HEK293T (cell line): ENCODE results near the gene AMIGO1.

ENCODE experiments used
- CTCF ChIA-PET: fragments of 350-600 bp; formaldehyde crosslinking; extraction: SDS; loops from one replicate; lab custom pipeline; 2021; ENCODE audit warnings: antibody characterized with exemption, inconsistent platforms; lab: Yijun Ruan, JAX
- POLR2A ChIA-PET: fragments of 350-600 bp; formaldehyde crosslinking; extraction: SDS; loops from one replicate; lab custom pipeline; 2020; ENCODE audit warnings: antibody characterized with exemption, inconsistent platforms; lab: Yijun Ruan, JAX
- DNase-seq: peaks from one replicate; pipeline ENCODE4 v3.0.0; 2012; ENCODE audit warnings: mixed read lengths; ENCODE audit errors: extremely low spot score
- ARNT ChIP-seq: fragments of 450-650 bp; IDR thresholded peaks from 2 replicates; pipeline ENCODE4 v1.6.1; 2017; ENCODE audit warnings: mild to moderate bottlenecking
- BHLHE40 ChIP-seq: fragments of 450-650 bp; IDR thresholded peaks from 2 replicates; pipeline ENCODE4 v1.6.1; 2016; ENCODE audit warnings: mild to moderate bottlenecking, moderate library complexity, borderline replicate concordance
- CTBP1 ChIP-seq: fragments of 450-650 bp; IDR thresholded peaks from 2 replicates; pipeline ENCODE4 v1.6.1; 2016; ENCODE audit warnings: borderline replicate concordance
- ELF4 ChIP-seq: fragments of 450-650 bp; IDR thresholded peaks from 2 replicates; pipeline ENCODE4 v1.6.1; 2017; ENCODE audit warnings: antibody characterized with exemption
- FOXA1 ChIP-seq: fragments of 450-650 bp; IDR thresholded peaks from 2 replicates; pipeline ENCODE4 v1.6.1; 2016; ENCODE audit warnings: mild to moderate bottlenecking
- FOXK2 ChIP-seq: fragments of 450-650 bp; IDR thresholded peaks from 2 replicates; pipeline ENCODE4 v1.6.1; 2016; ENCODE audit warnings: mild to moderate bottlenecking
- FOXM1 ChIP-seq: fragments of 450-650 bp; IDR thresholded peaks from 2 replicates; pipeline ENCODE4 v1.6.1; 2017; ENCODE audit warnings: mild to moderate bottlenecking, borderline replicate concordance
- HDGF ChIP-seq: fragments of 450-650 bp; IDR thresholded peaks from 2 replicates; pipeline ENCODE4 v1.6.1; 2017; ENCODE audit warnings: antibody characterized with exemption, borderline replicate concordance
- L3MBTL2 ChIP-seq: fragments of 450-650 bp; conservative IDR thresholded peaks from 2 replicates; pipeline ENCODE4 v1.6.1; 2016; ENCODE audit warnings: mild to moderate bottlenecking
- LEF1 ChIP-seq: fragments of 450-650 bp; IDR thresholded peaks from 2 replicates; pipeline ENCODE4 v1.6.1; 2017; ENCODE audit warnings: mild to moderate bottlenecking, borderline replicate concordance
- NFRKB ChIP-seq: fragments of 450-650 bp; IDR thresholded peaks from 2 replicates; pipeline ENCODE4 v1.6.1; 2016; ENCODE audit warnings: mild to moderate bottlenecking, moderate library complexity
- PKNOX1 ChIP-seq: fragments of 450-650 bp; IDR thresholded peaks from 2 replicates; pipeline ENCODE4 v1.6.1; 2016
- SP1 ChIP-seq: fragments of 450-650 bp; IDR thresholded peaks from 2 replicates; pipeline ENCODE4 v1.6.1; 2017
- SUZ12 ChIP-seq: fragments of 450-650 bp; IDR thresholded peaks from 2 replicates; pipeline ENCODE4 v1.6.1; 2016; ENCODE audit warnings: mild to moderate bottlenecking
- TARDBP ChIP-seq: fragments of 450-650 bp; IDR thresholded peaks from 2 replicates; pipeline ENCODE4 v1.6.1; 2016
- ZNF384 ChIP-seq: fragments of 450-650 bp; IDR thresholded peaks from 2 replicates; pipeline ENCODE4 v1.6.1; 2016

Gene AMIGO1

GRCh38 chr1:109468903-109469302 lies 40.6 kb downstream of the AMIGO1 start:
- no peak for DNase-seq
- no peak for TF ChIP-seq FOXK2
- TF ChIP-seq ZNF384: no peak
- ChIA-PET CTCF (interaction anchor here (1.3 kb wide), 1 partner anchor 13 kb away, joined by 3 read pairs; no protein-coding TSS in a partner anchor), POLR2A (interaction anchor here (0.8 to 2.5 kb wide), 3 partner anchors 15 to 295 kb away, joined by 3 to 11 read pairs (median 3); partner anchors contain the start of genes ATXN7L2 and PSMA5)

GRCh38 chr1:109468061-109468460 lies 41.5 kb downstream of the AMIGO1 start:
- no peak for TF ChIP-seq BHLHE40
- no peak for TF ChIP-seq ELF4
- no peak for TF ChIP-seq ARNT
- no peak for TF ChIP-seq PKNOX1
- TF ChIP-seq NFRKB: no peak
- no peak for TF ChIP-seq TARDBP
- no peak for TF ChIP-seq SUZ12
- TF ChIP-seq SP1: no peak
- TF ChIP-seq ZNF384: no peak
- TF ChIP-seq HDGF: no peak
- TF ChIP-seq CTBP1: no peak
- no peak for TF ChIP-seq FOXM1
- TF ChIP-seq L3MBTL2: no peak
- TF ChIP-seq FOXK2: no peak
- TF ChIP-seq FOXA1: no peak
- no peak for TF ChIP-seq LEF1
- POLR2A ChIA-PET: interaction anchor here (1.0 to 2.5 kb wide), 2 partner anchors 15 to 295 kb away, joined by 3 to 11 read pairs; partner anchors contain the start of gene ATXN7L2
- CTCF ChIA-PET: no interaction called here
- DNase-seq: no peak

GRCh38 chr1:109467301-109467777 lies 42.2 kb downstream of the AMIGO1 start:
- TF ChIP-seq SP1 (no peak), HDGF (no peak), ZNF384 (no peak), NFRKB (no peak), ELF4 (no peak), PKNOX1 (no peak), FOXA1 (no peak), TARDBP (no peak), FOXM1 (no peak)
- DNase-seq: peak; percentile 14
- POLR2A ChIA-PET: no interaction called here
- CTCF ChIA-PET: no interaction called here

- ChIA-PET POLR2A (no interaction called here), CTCF (interaction anchor here (0.5 to 0.6 kb wide), 2 partner anchors 277 to 581 kb away, joined by 3 read pairs; no protein-coding TSS in a partner anchor)
- TF ChIP-seq LEF1 (peak; percentile 63; the same call in 1 of the 2 replicates), ELF4 (no peak)
- peak; percentile 82 for DNase-seq
Measured at GRCh38 chr1:109466452-109467300, 42.9 kb downstream of the AMIGO1 start, which contains the start of gene SYPL2. SYPL2 (plus strand) TSS chr1:109466546; CDS start chr1:109466844, 298 bp downstream.

- DNase-seq: no peak
- TF ChIP-seq NFRKB (no peak), TARDBP (no peak), L3MBTL2 (peak; percentile 33; the same call in 1 of the 2 replicates), ARNT (no peak)
- POLR2A ChIA-PET: no interaction called here
- CTCF ChIA-PET: interaction anchor here (0.5 to 1.4 kb wide), 3 partner anchors 25 to 581 kb away, joined by 3 to 4 read pairs (median 3); no protein-coding TSS in a partner anchor
Measured at GRCh38 chr1:109466125-109466451, 43.4 kb downstream of the AMIGO1 start.

- DNase-seq: no peak
- POLR2A ChIA-PET: no interaction called here
- TF ChIP-seq FOXM1 (no peak), LEF1 (no peak), BHLHE40 (no peak), CTBP1 (no peak), ELF4 (no peak), L3MBTL2 (no peak), FOXK2 (no peak), NFRKB (no peak), ARNT (no peak), PKNOX1 (no peak), FOXA1 (no peak), SUZ12 (no peak), ZNF384 (no peak), SP1 (no peak), HDGF (no peak)
- CTCF ChIA-PET: no interaction called here
Measured at GRCh38 chr1:109457819-109458218, 51.7 kb downstream of the AMIGO1 start.
